HepG2 (cell line): ENCODE results near the gene C2orf81. TPM values are rescaled to one million over a fixed set of nuclear protein-coding genes. Genes with fewer than 3 reads are reported as not detected.

Source experiments
- CBFB ChIP-seq: sonication (generic); formaldehyde crosslinking; IDR thresholded peaks from 2 replicates; pipeline ENCODE4 v1.4.0; 2020; ENCODE audit warnings: missing genetic modification reagents
- CENPX ChIP-seq: sonication (generic); formaldehyde crosslinking; IDR thresholded peaks from 2 replicates; pipeline ENCODE4 v1.9.0; 2021; ENCODE audit warnings: mild to moderate bottlenecking, missing genetic modification reagents, moderate library complexity
- DNMT1 ChIP-seq: sonication (generic); formaldehyde crosslinking; IDR thresholded peaks from 2 replicates; pipeline ENCODE4 v1.5.1; 2020; ENCODE audit warnings: mild to moderate bottlenecking, missing genetic modification reagents
- HMGA1 ChIP-seq: sonication (generic); formaldehyde crosslinking; conservative IDR thresholded peaks from 2 replicates; pipeline ENCODE4 v1.4.0; 2020; ENCODE audit warnings: missing genetic modification reagents
- IKZF1 ChIP-seq: fragments of 450-650 bp; IDR thresholded peaks from 2 replicates; pipeline ENCODE4 v1.7.1; 2016
- RFX3 ChIP-seq: IDR thresholded peaks from 2 replicates; pipeline ENCODE4 v1.6.1; 2016; ENCODE audit warnings: missing biosample characterization, missing genetic modification reagents
- ZBTB7B ChIP-seq: sonication (generic); formaldehyde crosslinking; IDR thresholded peaks from 2 replicates; pipeline ENCODE4 v1.4.0; 2020; ENCODE audit warnings: missing genetic modification reagents
- ZFP36 ChIP-seq: fragments of 150-350 bp; IDR thresholded peaks from 2 replicates; pipeline ENCODE4 v1.6.1; 2018; ENCODE audit warnings: borderline replicate concordance, low read length, low read depth; ENCODE audit not compliant: partially characterized antibody
- ZFP37 ChIP-seq: sonication (generic); formaldehyde crosslinking; IDR thresholded peaks from 2 replicates; pipeline ENCODE4 v1.4.0; 2020; ENCODE audit warnings: missing genetic modification reagents, borderline replicate concordance
- ZFY ChIP-seq: sonication (generic); formaldehyde crosslinking; IDR thresholded peaks from 2 replicates; pipeline ENCODE4 v1.4.0; 2020; ENCODE audit warnings: missing genetic modification reagents
- ZFYVE20 ChIP-seq: sonication (generic); formaldehyde crosslinking; IDR thresholded peaks from 2 replicates; pipeline ENCODE4 v1.8.0; 2023; ENCODE audit warnings: low read depth, mild to moderate bottlenecking, moderate library complexity, missing genetic modification reagents, borderline replicate concordance
- ZNF251 ChIP-seq: sonication (generic); formaldehyde crosslinking; IDR thresholded peaks from 2 replicates; pipeline ENCODE4 v1.9.0; 2021; ENCODE audit warnings: mild to moderate bottlenecking, missing genetic modification reagents
- ZNF263 ChIP-seq: sonication (generic); formaldehyde crosslinking; IDR thresholded peaks from 2 replicates; pipeline ENCODE4 v1.4.0; 2020; ENCODE audit warnings: missing genetic modification reagents
- ZSCAN9 ChIP-seq: IDR thresholded peaks from 2 replicates; pipeline ENCODE4 v1.6.1; 2016; ENCODE audit warnings: borderline replicate concordance
- polyA plus RNA-seq, 8 experiments: library from polyadenylated mRNA; depleted of rRNA in 3 of 8; stranded (reverse) in 7 of 8; unstranded in 1 of 8; fragments of >200 nt; fragmentation: Illumina TruSeq in 4 of 8; extraction: Trizol in 4 of 8; gene quantifications; 2 replicates each; pipeline versions ENCODE4 v1.2.1 to v1.2.3, GENCODE V29; 2011 to 2016; ENCODE audit warnings: low read depth in 4 of 8, missing spikeins in 1 of 8, mixed read lengths in 1 of 8; ENCODE audit not compliant: insufficient read depth in 1 of 8
- total RNA-seq, 5 experiments: library from RNA; depleted of rRNA; stranded (reverse); fragments of >200 nt; fragmentation: Illumina TruSeq; extraction: Trizol; gene quantifications; 2 replicates each; pipeline ENCODE4 v1.2.3, GENCODE V29; 2016; ENCODE audit warnings: low read depth in 1 of 5
- TF ChIP-seq, protein P1 (sequence below): sonication (generic); formaldehyde crosslinking; IDR thresholded peaks from 2 replicates; pipeline ENCODE4 v1.5.1; 2020; ENCODE audit warnings: missing genetic modification reagents, mild to moderate bottlenecking, borderline replicate concordance
- TF ChIP-seq, protein P2 (sequence below): IDR thresholded peaks from 2 replicates; pipeline ENCODE4 v1.6.1; 2012; ENCODE audit warnings: low read length, improper control_type of control experiment
- TF ChIP-seq, protein P3 (sequence below): sonication (generic); IDR thresholded peaks from 2 replicates; pipeline ENCODE4 v1.6.1; 2016; ENCODE audit warnings: low read depth, borderline replicate concordance
- TF ChIP-seq, protein P4 (sequence below): sonication (generic); formaldehyde crosslinking; IDR thresholded peaks from 2 replicates; pipeline ENCODE4 v1.4.0; 2020; ENCODE audit warnings: missing genetic modification reagents, borderline replicate concordance
- TF ChIP-seq, protein P5 (sequence below): sonication (generic); formaldehyde crosslinking; IDR thresholded peaks from 2 replicates; pipeline ENCODE4 v1.4.0; 2020; ENCODE audit warnings: mild to moderate bottlenecking, missing genetic modification reagents

The C2orf81 gene
- total and polyA plus RNA-seq, 2 of the 13 experiments (the other 11 are each of a cell fraction or from before 2014, with no cell fraction given), result 0.15 to 0.17 TPM

DNA sequence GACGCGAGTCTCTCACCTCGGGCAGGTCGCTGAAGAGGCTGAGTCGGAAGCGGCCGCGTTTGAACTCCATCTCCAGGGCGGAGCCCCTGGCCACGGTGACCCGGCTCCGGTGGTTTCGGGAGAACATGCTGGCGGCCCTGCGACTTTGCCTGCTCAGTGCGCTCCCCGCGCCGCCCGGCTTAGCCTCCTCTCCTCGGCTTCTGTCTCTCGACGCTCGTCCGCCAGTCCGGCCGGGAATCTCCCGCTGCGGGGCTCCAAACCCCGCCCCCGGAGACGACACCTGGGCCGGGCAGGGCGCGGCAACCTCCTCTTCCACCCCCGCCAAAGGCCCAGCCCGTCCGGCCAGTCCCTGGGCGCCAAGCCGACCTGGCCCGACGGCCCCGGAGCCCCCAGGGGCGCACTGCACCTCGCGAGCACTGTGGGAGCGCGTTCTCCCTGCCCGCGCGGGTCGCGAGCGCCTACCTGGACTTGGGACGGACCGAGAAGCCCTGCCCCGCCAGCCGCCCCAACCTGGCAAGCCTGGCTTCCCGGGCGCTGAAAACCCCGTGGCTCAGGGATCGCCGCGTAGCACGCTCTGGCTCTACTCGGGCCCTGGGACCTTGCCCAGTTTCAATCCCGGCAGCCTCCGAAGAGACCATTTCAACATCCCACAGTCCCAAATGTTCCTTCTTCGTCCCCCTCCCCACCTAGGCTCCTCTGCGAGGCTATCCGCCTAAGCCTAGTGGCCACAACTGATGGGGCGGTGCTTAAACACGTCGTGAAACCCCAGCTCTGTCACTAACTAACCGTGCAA is 20.5 kb upstream of the C2orf81 start, which contains the start of gene RTKN (continued):
- TF ChIP-seq, protein P1, sequence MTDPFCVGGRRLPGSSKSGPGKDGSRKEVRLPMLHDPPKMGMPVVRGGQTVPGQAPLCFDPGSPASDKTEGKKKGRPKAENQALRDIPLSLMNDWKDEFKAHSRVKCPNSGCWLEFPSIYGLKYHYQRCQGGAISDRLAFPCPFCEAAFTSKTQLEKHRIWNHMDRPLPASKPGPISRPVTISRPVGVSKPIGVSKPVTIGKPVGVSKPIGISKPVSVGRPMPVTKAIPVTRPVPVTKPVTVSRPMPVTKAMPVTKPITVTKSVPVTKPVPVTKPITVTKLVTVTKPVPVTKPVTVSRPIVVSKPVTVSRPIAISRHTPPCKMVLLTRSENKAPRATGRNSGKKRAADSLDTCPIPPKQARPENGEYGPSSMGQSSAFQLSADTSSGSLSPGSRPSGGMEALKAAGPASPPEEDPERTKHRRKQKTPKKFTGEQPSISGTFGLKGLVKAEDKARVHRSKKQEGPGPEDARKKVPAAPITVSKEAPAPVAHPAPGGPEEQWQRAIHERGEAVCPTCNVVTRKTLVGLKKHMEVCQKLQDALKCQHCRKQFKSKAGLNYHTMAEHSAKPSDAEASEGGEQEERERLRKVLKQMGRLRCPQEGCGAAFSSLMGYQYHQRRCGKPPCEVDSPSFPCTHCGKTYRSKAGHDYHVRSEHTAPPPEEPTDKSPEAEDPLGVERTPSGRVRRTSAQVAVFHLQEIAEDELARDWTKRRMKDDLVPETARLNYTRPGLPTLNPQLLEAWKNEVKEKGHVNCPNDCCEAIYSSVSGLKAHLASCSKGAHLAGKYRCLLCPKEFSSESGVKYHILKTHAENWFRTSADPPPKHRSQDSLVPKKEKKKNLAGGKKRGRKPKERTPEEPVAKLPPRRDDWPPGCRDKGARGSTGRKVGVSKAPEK (CRISPR knock-in tag), result peak; percentile 43; the same call in 1 of the 2 replicates
- TF ChIP-seq CBFB (CRISPR knock-in tag) (0 out of 2 replicates have a peak, but pooled peaks have one; percentile 59), ZNF263 (CRISPR knock-in tag) (peak; percentile 44; the same call in 1 of the 2 replicates), HMGA1 (no peak), ZSCAN9 (CRISPR knock-in tag) (peak; percentile 82), ZFY (CRISPR knock-in tag) (peak; percentile 84), ZNF251 (CRISPR knock-in tag) (no peak), ZFP37 (CRISPR knock-in tag) (peak; percentile 71; the same call in 1 of the 2 replicates), ZFYVE20 (CRISPR knock-in tag) (peak; percentile 88; the same call in 1 of the 2 replicates), CENPX (no peak), IKZF1 (no peak), DNMT1 (CRISPR knock-in tag) (peak; percentile 86), ZBTB7B (CRISPR knock-in tag) (peak; percentile 76; the same call in 1 of the 2 replicates), ZFP36 (no peak), RFX3 (CRISPR knock-in tag) (peak; percentile 33; the same call in 1 of the 2 replicates)
- TF ChIP-seq, protein P2, sequence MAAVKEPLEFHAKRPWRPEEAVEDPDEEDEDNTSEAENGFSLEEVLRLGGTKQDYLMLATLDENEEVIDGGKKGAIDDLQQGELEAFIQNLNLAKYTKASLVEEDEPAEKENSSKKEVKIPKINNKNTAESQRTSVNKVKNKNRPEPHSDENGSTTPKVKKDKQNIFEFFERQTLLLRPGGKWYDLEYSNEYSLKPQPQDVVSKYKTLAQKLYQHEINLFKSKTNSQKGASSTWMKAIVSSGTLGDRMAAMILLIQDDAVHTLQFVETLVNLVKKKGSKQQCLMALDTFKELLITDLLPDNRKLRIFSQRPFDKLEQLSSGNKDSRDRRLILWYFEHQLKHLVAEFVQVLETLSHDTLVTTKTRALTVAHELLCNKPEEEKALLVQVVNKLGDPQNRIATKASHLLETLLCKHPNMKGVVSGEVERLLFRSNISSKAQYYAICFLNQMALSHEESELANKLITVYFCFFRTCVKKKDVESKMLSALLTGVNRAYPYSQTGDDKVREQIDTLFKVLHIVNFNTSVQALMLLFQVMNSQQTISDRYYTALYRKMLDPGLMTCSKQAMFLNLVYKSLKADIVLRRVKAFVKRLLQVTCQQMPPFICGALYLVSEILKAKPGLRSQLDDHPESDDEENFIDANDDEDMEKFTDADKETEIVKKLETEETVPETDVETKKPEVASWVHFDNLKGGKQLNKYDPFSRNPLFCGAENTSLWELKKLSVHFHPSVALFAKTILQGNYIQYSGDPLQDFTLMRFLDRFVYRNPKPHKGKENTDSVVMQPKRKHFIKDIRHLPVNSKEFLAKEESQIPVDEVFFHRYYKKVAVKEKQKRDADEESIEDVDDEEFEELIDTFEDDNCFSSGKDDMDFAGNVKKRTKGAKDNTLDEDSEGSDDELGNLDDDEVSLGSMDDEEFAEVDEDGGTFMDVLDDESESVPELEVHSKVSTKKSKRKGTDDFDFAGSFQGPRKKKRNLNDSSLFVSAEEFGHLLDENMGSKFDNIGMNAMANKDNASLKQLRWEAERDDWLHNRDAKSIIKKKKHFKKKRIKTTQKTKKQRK, result no peak
- TF ChIP-seq, protein P3, sequence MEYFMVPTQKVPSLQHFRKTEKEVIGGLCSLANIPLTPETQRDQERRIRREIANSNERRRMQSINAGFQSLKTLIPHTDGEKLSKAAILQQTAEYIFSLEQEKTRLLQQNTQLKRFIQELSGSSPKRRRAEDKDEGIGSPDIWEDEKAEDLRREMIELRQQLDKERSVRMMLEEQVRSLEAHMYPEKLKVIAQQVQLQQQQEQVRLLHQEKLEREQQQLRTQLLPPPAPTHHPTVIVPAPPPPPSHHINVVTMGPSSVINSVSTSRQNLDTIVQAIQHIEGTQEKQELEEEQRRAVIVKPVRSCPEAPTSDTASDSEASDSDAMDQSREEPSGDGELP, result 0 out of 2 replicates have a peak, but pooled peaks have one; percentile 28
- TF ChIP-seq, protein P4, sequence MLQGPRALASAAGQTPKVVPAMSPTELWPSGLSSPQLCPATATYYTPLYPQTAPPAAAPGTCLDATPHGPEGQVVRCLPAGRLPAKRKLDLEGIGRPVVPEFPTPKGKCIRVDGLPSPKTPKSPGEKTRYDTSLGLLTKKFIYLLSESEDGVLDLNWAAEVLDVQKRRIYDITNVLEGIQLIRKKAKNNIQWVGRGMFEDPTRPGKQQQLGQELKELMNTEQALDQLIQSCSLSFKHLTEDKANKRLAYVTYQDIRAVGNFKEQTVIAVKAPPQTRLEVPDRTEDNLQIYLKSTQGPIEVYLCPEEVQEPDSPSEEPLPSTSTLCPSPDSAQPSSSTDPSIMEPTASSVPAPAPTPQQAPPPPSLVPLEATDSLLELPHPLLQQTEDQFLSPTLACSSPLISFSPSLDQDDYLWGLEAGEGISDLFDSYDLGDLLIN (CRISPR knock-in tag), result peak; percentile 62; the same call in 1 of the 2 replicates
- TF ChIP-seq, protein P5, sequence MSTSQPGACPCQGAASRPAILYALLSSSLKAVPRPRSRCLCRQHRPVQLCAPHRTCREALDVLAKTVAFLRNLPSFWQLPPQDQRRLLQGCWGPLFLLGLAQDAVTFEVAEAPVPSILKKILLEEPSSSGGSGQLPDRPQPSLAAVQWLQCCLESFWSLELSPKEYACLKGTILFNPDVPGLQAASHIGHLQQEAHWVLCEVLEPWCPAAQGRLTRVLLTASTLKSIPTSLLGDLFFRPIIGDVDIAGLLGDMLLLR, result peak; percentile 82
